Fibroblast of pulmonary artery (primary cell): ENCODE data around the gene PLPP2.

Source experiments
- DNase-seq: peaks from one replicate; pipeline ENCODE4 v3.0.0-alpha.2; 2010; ENCODE audit warnings: low read depth
- H3K4me3 ChIP-seq: replicated peaks from 2 replicates; pipeline ENCODE4 v1.5.1; 2011; ENCODE audit warnings: low read depth, mild to moderate bottlenecking, control low read depth, low read length, moderate library complexity
- CTCF ChIP-seq: IDR thresholded peaks from 2 replicates; pipeline ENCODE4 v1.5.1; 2011; ENCODE audit warnings: mild to moderate bottlenecking, control low read depth, low read length, inconsistent platforms; ENCODE audit errors: missing control alignments

Gene PLPP2

DNA sequence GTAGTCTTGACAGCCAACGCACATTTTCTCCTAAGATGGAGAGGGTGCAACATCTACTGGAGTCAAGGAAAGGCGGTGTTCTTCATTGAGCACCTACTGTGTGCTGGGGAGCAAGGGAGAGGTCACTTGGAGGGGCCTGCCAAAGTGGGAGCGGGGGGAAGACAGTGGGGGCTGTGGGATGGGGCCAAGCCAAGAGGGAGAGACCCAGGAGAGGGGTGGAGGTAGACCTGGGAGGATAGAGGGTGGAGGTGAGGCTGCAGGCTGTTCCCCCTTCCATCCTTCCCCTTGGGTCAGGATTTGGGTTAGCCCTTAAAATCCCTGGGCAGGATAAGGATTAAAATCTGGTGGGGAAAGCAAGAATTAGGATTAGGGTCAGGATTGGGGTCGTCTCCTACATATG, 1.7 kb upstream of the PLPP2 start:
- H3K4me3 ChIP-seq: no peak overlapping the region
- DNase-seq: no peak
- no peak for TF ChIP-seq CTCF

DNA sequence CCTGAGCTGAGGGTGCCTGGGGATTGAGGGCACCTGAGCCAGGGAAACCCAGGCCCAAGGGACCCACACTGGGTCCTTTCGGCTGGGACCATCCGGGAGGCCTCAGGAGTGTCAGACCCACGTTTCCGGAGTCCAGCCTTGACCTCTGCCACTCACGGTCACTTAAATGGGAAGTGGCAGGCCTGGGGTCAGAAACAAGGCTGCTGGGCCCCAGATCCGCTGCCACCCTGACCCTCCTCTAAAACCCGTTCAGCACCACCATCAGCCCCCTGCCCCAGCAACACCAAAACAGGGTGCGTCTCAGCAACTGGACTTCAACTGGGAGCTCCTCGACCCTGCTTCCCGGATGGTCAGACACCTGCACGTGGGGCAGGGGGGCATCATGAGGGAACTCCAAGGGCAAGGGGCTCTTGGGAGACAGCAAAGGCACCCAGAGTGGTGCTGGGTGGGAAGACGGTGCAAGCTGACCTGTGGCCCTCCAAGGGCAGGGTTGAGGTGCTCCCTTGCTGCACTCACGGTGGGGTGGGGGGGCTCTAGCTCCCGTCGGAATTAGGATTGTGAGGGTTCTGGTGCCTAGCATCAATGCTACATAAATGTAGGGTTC, 1.2 kb upstream of the PLPP2 start:
- DNase-seq: no peak
- no peak overlapping the region for H3K4me3 ChIP-seq
- no peak for TF ChIP-seq CTCF

DNA sequence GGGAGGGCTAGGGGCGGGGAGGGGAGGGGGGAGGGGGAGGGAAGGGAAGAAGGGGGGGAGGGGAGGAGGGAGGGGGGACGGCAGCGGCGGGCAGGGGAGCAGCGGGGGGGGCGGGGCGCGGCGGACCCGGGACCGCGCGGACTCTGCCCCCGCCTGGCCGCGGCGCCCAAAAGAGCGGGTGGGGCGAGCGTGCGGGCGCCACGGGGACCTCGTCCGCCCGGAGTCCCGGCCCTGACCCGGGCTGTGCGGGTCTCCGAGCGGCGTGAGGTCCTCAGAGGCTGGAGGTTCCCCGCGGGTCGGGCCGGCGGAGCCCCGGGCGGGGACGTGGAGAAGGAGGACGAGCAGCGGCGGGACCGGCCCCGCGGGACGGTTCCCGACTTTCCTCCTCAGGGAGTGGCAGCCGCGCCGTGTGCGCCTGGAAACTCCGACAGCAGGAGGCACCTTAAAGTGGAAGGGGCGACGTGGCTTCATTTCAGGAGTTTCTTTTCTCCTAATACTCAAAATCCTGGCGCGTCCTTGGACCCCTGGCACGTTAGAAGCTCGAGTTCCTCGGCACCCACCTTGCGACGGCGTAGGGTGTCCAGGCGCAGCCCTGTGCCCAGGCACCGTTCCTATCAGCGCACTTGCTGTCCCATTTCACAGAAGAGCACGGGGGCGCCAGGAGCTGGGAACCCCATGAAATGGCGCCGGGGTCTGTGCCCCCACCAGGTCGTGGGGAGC, 518 bp upstream of the PLPP2 start:
- DNase-seq: no peak
- H3K4me3 ChIP-seq: no peak overlapping the region
- no peak for TF ChIP-seq CTCF

DNA sequence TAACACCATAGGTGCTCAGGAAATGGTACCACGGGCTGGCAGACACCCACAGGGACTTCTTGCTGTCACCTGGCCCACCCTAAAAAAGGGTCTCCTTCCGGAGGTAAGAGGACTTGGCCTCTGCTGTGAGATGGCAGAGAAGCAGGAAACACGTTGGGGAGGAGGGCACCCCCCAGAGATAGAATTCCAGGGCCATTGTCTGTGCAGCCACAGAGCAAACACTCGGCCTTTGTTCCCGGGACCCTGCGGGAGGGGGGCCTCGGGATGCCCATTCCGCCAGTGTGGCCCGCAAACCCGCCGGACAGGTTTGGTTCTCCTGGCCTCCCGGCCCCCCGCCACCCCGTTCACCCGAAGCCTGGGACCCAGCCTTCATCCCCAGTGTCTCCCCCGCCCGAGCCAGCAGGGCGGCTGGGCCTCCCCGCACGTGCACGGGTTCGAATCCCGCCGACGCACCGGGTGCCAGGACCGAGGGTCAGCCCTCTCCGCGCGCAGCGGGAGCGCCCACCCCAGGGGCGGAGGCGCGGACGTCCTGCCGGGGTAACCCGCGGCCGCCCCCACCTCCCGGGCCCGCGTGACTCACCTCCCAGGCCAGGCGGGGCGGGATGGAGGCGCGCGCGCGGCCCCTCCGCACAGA, 714 bp downstream of the PLPP2 start:
- peak overlapping the region; percentile 52 for H3K4me3 ChIP-seq
- TF ChIP-seq CTCF: no peak
- no peak for DNase-seq

- peak overlapping the region; percentile 29 for H3K4me3 ChIP-seq
- DNase-seq: peak; percentile 52
- TF ChIP-seq CTCF: no peak
Observed at GRCh38 chr19:289651-290371, 1.4 kb downstream of the PLPP2 start.

- TF ChIP-seq CTCF: no peak
- no peak for DNase-seq
- no peak overlapping the region for H3K4me3 ChIP-seq
Observed at GRCh38 chr19:288911-289310, 2.3 kb downstream of the PLPP2 start.
